ENCODE results near the gene ASPSCR1. TPM values are rescaled to one million over a fixed set of nuclear protein-coding genes. Genes with fewer than 3 reads are reported as not detected.
A peak's percentile ranks its signal among the peaks of the same experiment; 100 is the strongest.

Gene ASPSCR1
- total RNA-seq, 2 donors from 2014 or later: 17.9 to 57.4 TPM

GRCh38 chr17:82029990-82030469 lies 52.6 kb downstream of the ASPSCR1 start:
- 56 to 82% methylated on average over 13 to 30 of the region's 31 CpGs for WGBS, 2 donors
- Histone ChIP-seq H3K9me3 (no peaks in the 10 kb centered on the region), H3K27me3 (no peaks in the 10 kb centered on the region), H3K36me3 (replicated peaks in 1 of 2; ENCODE audit: insufficient read depth in 1 of 2, low read depth in 2 of 2) (no peaks in the 10 kb centered on the region), H3K4me1 (peaks cover 21% of the 10 kb centered on the region), H3K4me3 (no peak overlapping the region), H3K27ac (no peak overlapping the region)
- ATAC-seq (peak; percentile 2), DNase-seq (no peak)
- TF ChIP-seq CTCF (IDR thresholded peaks at IDR 0.05): no peak
- intact Hi-C loops (cut with DNase I): loop anchor here (5.0 kb wide), 1 partner anchor 127 kb away; no protein-coding TSS in a partner anchor

DNA sequence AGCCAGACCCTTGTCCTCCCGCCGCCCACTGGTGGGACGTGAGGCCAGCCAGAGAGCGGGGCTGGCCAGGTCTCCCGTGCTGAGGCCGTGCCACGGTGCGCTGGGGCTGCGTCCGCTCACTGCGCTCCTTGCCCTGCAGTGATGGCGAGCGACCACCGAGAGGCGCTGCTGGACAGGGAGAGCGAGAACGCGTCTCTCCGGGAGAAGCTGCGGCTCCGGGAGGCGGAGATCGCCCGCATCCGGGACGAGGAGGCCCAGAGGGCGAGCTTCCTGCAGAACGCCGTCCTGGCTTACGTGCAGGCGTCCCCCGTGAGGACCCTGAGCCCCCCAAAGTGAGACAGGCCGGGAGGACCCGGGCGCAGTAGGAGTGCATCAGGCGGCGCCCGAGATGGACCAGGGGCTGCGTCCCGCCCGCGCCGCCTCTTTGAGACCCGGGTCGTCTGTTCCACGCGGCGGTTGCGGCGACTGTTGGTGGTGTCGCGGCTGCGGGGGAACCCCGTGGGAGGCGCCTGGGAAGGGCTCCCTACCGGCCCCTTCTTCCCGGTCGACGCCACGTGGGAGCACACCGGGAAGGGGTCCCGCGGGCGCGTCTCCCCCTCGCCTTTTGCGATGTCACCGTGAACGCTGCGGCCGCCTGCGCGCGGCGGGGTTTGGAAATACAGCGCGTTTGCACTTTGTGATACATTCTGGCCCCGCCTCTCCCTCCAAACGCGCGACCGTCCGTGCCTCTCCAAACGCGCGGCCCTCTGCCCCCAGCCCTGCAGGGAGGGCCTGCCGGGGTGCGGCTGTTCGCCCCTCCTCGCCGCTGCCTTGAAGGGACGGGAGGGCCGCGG lies 53.3 kb downstream of the ASPSCR1 start:
- peaks cover 23% of the 10 kb centered on the region for H3K4me1 ChIP-seq

DNA sequence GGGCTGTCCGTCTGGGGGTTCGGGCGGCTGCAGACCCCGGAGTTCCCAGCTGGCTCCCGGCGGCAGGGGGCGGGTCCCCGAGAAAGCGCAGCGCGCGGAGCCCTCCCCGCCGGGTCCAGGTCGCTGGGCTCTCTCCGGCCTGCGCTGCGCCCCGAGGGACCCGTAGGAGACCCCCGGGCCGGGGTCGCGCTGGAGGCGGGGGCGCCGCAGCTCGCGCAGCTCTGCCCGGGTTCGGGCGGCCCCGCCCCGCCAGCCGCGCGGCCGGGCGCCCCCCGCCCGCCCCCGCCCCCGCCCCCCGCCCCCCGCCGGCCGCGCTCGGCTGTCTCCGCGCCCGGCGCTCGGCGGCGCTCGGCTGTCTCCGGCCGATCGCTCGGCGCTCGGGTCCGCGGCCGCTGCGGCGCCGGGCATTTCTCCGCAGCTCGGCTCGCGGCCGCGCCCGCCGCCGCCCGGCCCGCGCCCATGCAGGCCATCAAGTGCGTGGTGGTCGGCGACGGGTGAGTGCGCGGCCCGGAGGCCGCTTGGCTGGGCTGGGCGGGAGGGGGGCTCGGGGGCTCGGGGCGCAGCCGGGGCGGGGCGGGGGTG lies 54.0 kb downstream of the ASPSCR1 start, which contains the start of gene RAC3:
Gene RAC3 (plus strand): TSS at position 376 of the 582 bp plus-strand sequence. CDS start 84 bp downstream, at position 460.
- WGBS, 2 donors: 1% methylated on average over 25 of the region's 96 CpGs; no CpG with 5 or more reads in 1 of the 2 donors
- intact Hi-C loops (cut with DNase I): no loop called here
- DNase-seq: no peak
- TF ChIP-seq CTCF (IDR thresholded peaks at IDR 0.05) (no peak), POLR2A (IDR thresholded peaks at IDR 0.05) (no peak)
- H3K27ac ChIP-seq: peak within 1 kb of the TSS in 1 of 4 donors; percentile 31
- peaks cover 30% of the 10 kb centered on the region for H3K4me1 ChIP-seq
- peak; percentile 46 for ATAC-seq
- H3K36me3 ChIP-seq (replicated peaks in 1 of 2; ENCODE audit: insufficient read depth in 1 of 2, low read depth in 2 of 2): no peaks in the 10 kb centered on the region
- peak within 1 kb of the TSS in 1 of 2 donors; percentile 18 for H3K4me3 ChIP-seq
- H3K27me3 ChIP-seq: no peaks in the 10 kb centered on the region
- H3K9me3 ChIP-seq: no peaks in the 10 kb centered on the region

More for the DNA sequence above, 53.3 kb downstream of the ASPSCR1 start:
- H3K4me3 ChIP-seq: peak overlapping the region in 1 of 2 donors; percentile 18
- TF ChIP-seq POLR2A (IDR thresholded peaks at IDR 0.05) (no peak), CTCF (IDR thresholded peaks at IDR 0.05) (peak; percentile 89 to 98 (median 96))
- peak; percentile 80 to 86 (median 84) for DNase-seq
- peak; percentile 87 for ATAC-seq
- H3K27me3 ChIP-seq: no peaks in the 10 kb centered on the region
- H3K36me3 ChIP-seq (replicated peaks in 1 of 2; ENCODE audit: insufficient read depth in 1 of 2, low read depth in 2 of 2): no peaks in the 10 kb centered on the region
- H3K9me3 ChIP-seq: no peaks in the 10 kb centered on the region
- H3K27ac ChIP-seq: peak overlapping the region in 1 of 4 donors; percentile 31
- WGBS, 2 donors: 0% methylated on average over 82 of the region's 94 CpGs; no CpG with 5 or more reads in 1 of the 2 donors
- intact Hi-C loops (cut with DNase I): no loop called here

DNA sequence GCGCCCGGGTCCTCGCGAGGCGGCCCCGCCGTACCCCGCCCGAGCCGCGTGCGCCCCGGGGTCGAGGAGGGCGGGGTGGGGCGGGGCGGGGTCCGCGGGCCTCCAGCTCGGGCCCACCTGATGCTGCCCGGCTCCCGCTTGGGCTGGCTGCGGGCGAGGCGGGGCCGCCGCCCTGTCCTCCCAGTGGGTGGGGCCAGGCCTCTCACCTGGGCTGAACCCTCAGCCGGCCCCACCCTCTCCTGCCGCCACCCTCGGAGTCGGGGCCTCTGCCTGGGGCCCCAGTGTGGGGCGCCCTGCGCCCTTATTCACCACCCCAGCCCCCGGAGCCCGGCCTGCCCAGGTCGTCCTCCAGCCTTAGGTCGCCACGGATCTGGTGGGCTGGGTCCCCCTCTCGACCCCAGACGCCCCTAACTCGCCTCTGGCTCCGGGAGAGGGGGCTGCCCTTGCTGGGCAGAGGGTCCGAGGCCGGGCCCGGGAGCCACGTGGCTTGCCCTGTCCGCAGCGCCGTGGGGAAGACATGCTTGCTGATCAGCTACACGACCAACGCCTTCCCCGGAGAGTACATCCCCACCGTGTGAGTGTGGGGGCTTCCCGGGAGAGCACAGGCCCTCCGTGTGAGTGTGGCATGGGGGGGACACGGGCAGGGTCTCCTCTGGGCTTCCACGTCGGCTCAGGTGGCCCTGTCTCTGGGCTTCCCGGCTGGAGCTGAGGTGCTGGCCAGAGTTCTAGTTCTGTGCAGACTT lies 54.6 kb downstream of the ASPSCR1 start:
- 19 to 53% methylated on average over 3 to 37 of the region's 59 CpGs for WGBS, 2 donors
- ATAC-seq: peak; percentile 47

More for the DNA sequence above, 54.6 kb downstream of the ASPSCR1 start:
- no peak overlapping the region for H3K4me3 ChIP-seq
- peak; percentile 53 to 75 (median 58) for DNase-seq
- no peak for TF ChIP-seq POLR2A (IDR thresholded peaks at IDR 0.05)
- TF ChIP-seq CTCF (IDR thresholded peaks at IDR 0.05): no peak
- H3K27ac ChIP-seq: no peak overlapping the region
- no peaks in the 10 kb centered on the region for H3K9me3 ChIP-seq
- H3K4me1 ChIP-seq: peaks cover 36% of the 10 kb centered on the region
- intact Hi-C loops (cut with DNase I): no loop called here
- no peaks in the 10 kb centered on the region for H3K36me3 ChIP-seq (replicated peaks in 1 of 2; ENCODE audit: insufficient read depth in 1 of 2, low read depth in 2 of 2)
- H3K27me3 ChIP-seq: no peaks in the 10 kb centered on the region

Measured in body of pancreas (tissue), 4 donors.